HAP-1 (cell line): ENCODE measurements around the gene TSEN2.

ENCODE experiments used
- DNase-seq, 2 experiments: peaks; one replicate each; pipeline ENCODE4 v3.0.0-alpha.2; 2016 to 2020; ENCODE audit warnings: low spot score in 2 of 2
- H3K27me3 ChIP-seq: fragments of 250-450 bp; sonication (Bioruptor Pico); 2 replicates; pipeline ENCODE4 v1.5.1; 2020; ENCODE audit warnings: low read depth, mild to moderate bottlenecking, moderate library complexity
- H3K36me3 ChIP-seq: fragments of 250-450 bp; sonication (Bioruptor Pico); replicated peaks from 2 replicates; pipeline ENCODE4 v1.5.1; 2020; ENCODE audit warnings: mild to moderate bottlenecking
- H3K4me1 ChIP-seq: fragments of 250-450 bp; sonication (Bioruptor Pico); 2 replicates; pipeline ENCODE4 v1.5.1; 2020; ENCODE audit warnings: mild to moderate bottlenecking
- H3K4me3 ChIP-seq: fragments of 250-450 bp; sonication (Bioruptor Pico); 2 replicates; pipeline ENCODE4 v1.5.1; 2020; ENCODE audit warnings: mild to moderate bottlenecking, moderate library complexity
- H3K9me3 ChIP-seq: fragments of 250-450 bp; sonication (Bioruptor Pico); 2 replicates; pipeline ENCODE4 v1.5.1; 2020; ENCODE audit warnings: mild to moderate bottlenecking, moderate library complexity
- in situ Hi-C: fragments of 300-500 bp; cut with MboI; formaldehyde crosslinking; loops from 3 replicates; pipeline ENCODE4 v1.14.3; 2020; ENCODE audit warnings: low sequenced_read_pairs, inconsistent platforms, mixed read lengths

Gene TSEN2

GRCh38 chr3:12571986-12572385 lies 87.7 kb downstream of the TSEN2 start:
- Histone ChIP-seq H3K4me1 (no peaks in the 10 kb centered on the region), H3K9me3 (no peaks in the 10 kb centered on the region), H3K4me3 (no peak overlapping the region), H3K27me3 (no peaks in the 10 kb centered on the region), H3K36me3 (peaks cover 67% of the 10 kb centered on the region)
- no peak for DNase-seq
- in situ Hi-C loops = no loop called here

- in situ Hi-C loops = no loop called here
- no peak overlapping the region for H3K4me3 ChIP-seq
- no peak for DNase-seq
- H3K4me1 ChIP-seq = no peaks in the 10 kb centered on the region
- H3K27me3 ChIP-seq = no peaks in the 10 kb centered on the region
- H3K9me3 ChIP-seq = no peaks in the 10 kb centered on the region
- H3K36me3 ChIP-seq = peaks cover 80% of the 10 kb centered on the region
Observed at GRCh38 chr3:12574131-12574530, 89.9 kb downstream of the TSEN2 start.

- H3K9me3 ChIP-seq = no peaks in the 10 kb centered on the region
- H3K4me1 ChIP-seq = no peaks in the 10 kb centered on the region
- DNase-seq = no peak
- no peaks in the 10 kb centered on the region for H3K27me3 ChIP-seq
- H3K36me3 ChIP-seq = peaks cover 81% of the 10 kb centered on the region
- H3K4me3 ChIP-seq = no peak overlapping the region
- in situ Hi-C loops = no loop called here
Observed at GRCh38 chr3:12574661-12575060, 90.4 kb downstream of the TSEN2 start.

- DNase-seq = no peak
- Histone ChIP-seq H3K36me3 (peaks cover 76% of the 10 kb centered on the region), H3K9me3 (no peaks in the 10 kb centered on the region), H3K4me1 (no peaks in the 10 kb centered on the region), H3K27me3 (no peaks in the 10 kb centered on the region), H3K4me3 (no peak overlapping the region)
- in situ Hi-C loops = no loop called here
Observed at GRCh38 chr3:12577379-12577778, 93.1 kb downstream of the TSEN2 start.

GRCh38 chr3:12578742-12579141 lies 94.5 kb downstream of the TSEN2 start:
- peaks cover 77% of the 10 kb centered on the region for H3K36me3 ChIP-seq
- in situ Hi-C loops = no loop called here
- no peak overlapping the region for H3K4me3 ChIP-seq
- H3K27me3 ChIP-seq = no peaks in the 10 kb centered on the region
- no peak for DNase-seq
- no peaks in the 10 kb centered on the region for H3K9me3 ChIP-seq
- no peaks in the 10 kb centered on the region for H3K4me1 ChIP-seq

- DNase-seq = no peak
- peaks cover 77% of the 10 kb centered on the region for H3K36me3 ChIP-seq
- H3K4me1 ChIP-seq = no peaks in the 10 kb centered on the region
- in situ Hi-C loops = no loop called here
- H3K4me3 ChIP-seq = no peak overlapping the region
- H3K9me3 ChIP-seq = no peaks in the 10 kb centered on the region
- H3K27me3 ChIP-seq = no peaks in the 10 kb centered on the region
Observed at GRCh38 chr3:12579456-12579855, 95.2 kb downstream of the TSEN2 start.

- no peak for DNase-seq
- no peak overlapping the region for H3K4me3 ChIP-seq
- in situ Hi-C loops = no loop called here
- no peaks in the 10 kb centered on the region for H3K4me1 ChIP-seq
- no peaks in the 10 kb centered on the region for H3K27me3 ChIP-seq
- no peaks in the 10 kb centered on the region for H3K9me3 ChIP-seq
- H3K36me3 ChIP-seq = peaks cover 77% of the 10 kb centered on the region
Observed at GRCh38 chr3:12579905-12580304, 95.6 kb downstream of the TSEN2 start.

- no peaks in the 10 kb centered on the region for H3K9me3 ChIP-seq
- no peaks in the 10 kb centered on the region for H3K27me3 ChIP-seq
- H3K36me3 ChIP-seq = peaks cover 77% of the 10 kb centered on the region
- H3K4me3 ChIP-seq = no peak overlapping the region
- no peak for DNase-seq
- in situ Hi-C loops = no loop called here
- no peaks in the 10 kb centered on the region for H3K4me1 ChIP-seq
Observed at GRCh38 chr3:12582730-12583129, 98.5 kb downstream of the TSEN2 start.
